GM12878 (cell line): ENCODE results near the gene DNAAF5. TPM values are rescaled to one million over a fixed set of nuclear protein-coding genes. Genes with fewer than 3 reads are reported as not detected.

Experiments
- ASH2L ChIP-seq: fragments of 300-600, 200-600 bp; sonication (generic); IDR thresholded peaks from 2 replicates; pipeline ENCODE4 v1.6.1; 2017; ENCODE audit warnings: low read depth, mild to moderate bottlenecking, borderline replicate concordance
- ATF7 ChIP-seq: fragments of 450-650 bp; IDR thresholded peaks from 2 replicates; pipeline ENCODE4 v1.6.1; 2016; ENCODE audit warnings: low read depth, mild to moderate bottlenecking
- CHD4 ChIP-seq: fragments of 200-600 bp; sonication (generic); IDR thresholded peaks from 2 replicates; pipeline ENCODE4 v1.6.1; 2016; ENCODE audit warnings: mild to moderate bottlenecking
- CREM ChIP-seq: IDR thresholded peaks from 2 replicates; pipeline ENCODE4 v1.6.1; 2014; ENCODE audit warnings: antibody characterized with exemption, low read depth
- CUX1 ChIP-seq: IDR thresholded peaks from 2 replicates; pipeline ENCODE4 v1.6.1; 2012; ENCODE audit warnings: improper control_type of control experiment, low read depth, low read length; ENCODE audit not compliant: insufficient replicate concordance
- DPF2 ChIP-seq: fragments of 450-650 bp; IDR thresholded peaks from 2 replicates; pipeline ENCODE4 v1.6.1; 2017; ENCODE audit warnings: mild to moderate bottlenecking
- FOS ChIP-seq: IDR thresholded peaks from 3 replicates; pipeline ENCODE4 v1.6.1; 2011; ENCODE audit warnings: borderline replicate concordance; ENCODE audit not compliant: insufficient read length; ENCODE audit errors: extremely low read depth
- IKZF1 ChIP-seq: fragments of 450-650 bp; conservative IDR thresholded peaks from 2 replicates; pipeline ENCODE4 v1.6.1; 2017; ENCODE audit warnings: antibody characterized with exemption, mild to moderate bottlenecking
- IKZF2 ChIP-seq, 2 experiments: fragments of 450-650 bp; IDR thresholded peaks; 2 replicates each; pipeline ENCODE4 v1.6.1; 2017; ENCODE audit warnings: mild to moderate bottlenecking in 2 of 2, moderate library complexity in 2 of 2
- IRF4 ChIP-seq: IDR thresholded peaks from 2 replicates; pipeline ENCODE4 v1.6.1; 2011; ENCODE audit warnings: low read depth, low read length
- JUNB ChIP-seq: IDR thresholded peaks from 2 replicates; pipeline ENCODE4 v1.6.1; 2016; ENCODE audit warnings: antibody characterized with exemption, mild to moderate bottlenecking
- JUND ChIP-seq: IDR thresholded peaks from 2 replicates; pipeline ENCODE4 v1.6.1; 2012; ENCODE audit warnings: low read depth, mild to moderate bottlenecking, low read length, improper control_type of control experiment, moderate library complexity
- LARP7 ChIP-seq: fragments of 450-650 bp; IDR thresholded peaks from 2 replicates; pipeline ENCODE4 v1.6.1; 2017; ENCODE audit warnings: mild to moderate bottlenecking
- MLLT1 ChIP-seq: fragments of 450-650 bp; IDR thresholded peaks from 2 replicates; pipeline ENCODE4 v1.6.1; 2016; ENCODE audit warnings: mild to moderate bottlenecking
- MXI1 ChIP-seq: fragments of 150-350 bp; IDR thresholded peaks from 2 replicates; pipeline ENCODE4 v1.6.1; 2011; ENCODE audit warnings: low read depth, mild to moderate bottlenecking, inconsistent platforms, low read length, improper control_type of control experiment
- PAX8 ChIP-seq: fragments of 450-650 bp; IDR thresholded peaks from 2 replicates; pipeline ENCODE4 v1.6.1; 2017; ENCODE audit warnings: mild to moderate bottlenecking, moderate library complexity
- PKNOX1 ChIP-seq: fragments of 450-650 bp; IDR thresholded peaks from 2 replicates; pipeline ENCODE4 v1.6.1; 2016; ENCODE audit warnings: mild to moderate bottlenecking
- ZBTB33 ChIP-seq: fragments of 450-650 bp; IDR thresholded peaks from 2 replicates; pipeline ENCODE4 v1.6.1; 2017; ENCODE audit warnings: mild to moderate bottlenecking
- ZNF622 ChIP-seq: fragments of 450-650 bp; IDR thresholded peaks from 2 replicates; pipeline ENCODE4 v1.6.1; 2017; ENCODE audit warnings: mild to moderate bottlenecking, inconsistent platforms
- polyA plus RNA-seq, 11 experiments: library from polyadenylated mRNA; depleted of rRNA in 4 of 11; unstranded in 6 of 11; stranded (reverse) in 5 of 11; fragments of >200 nt; fragmentation: Nextera tagmentation in 4 of 11; fragmentation: Illumina TruSeq in 1 of 11; extraction: Ambion mirVana in 4 of 11; extraction: Trizol in 1 of 11; gene quantifications; 1 replicate in 1 of 11; 2 replicates in 10 of 11; pipeline versions ENCODE4 v1.2.1 to v1.2.3, GENCODE V29; 2011 to 2016; ENCODE audit warnings: inconsistent platforms in 2 of 11, missing spikeins in 2 of 11, low read depth in 1 of 11
- total RNA-seq, 4 experiments: library from RNA; depleted of rRNA in 3 of 4; stranded (reverse); fragments of >200 nt in 3 of 4; fragmentation: Illumina TruSeq in 1 of 4; extraction: Trizol in 1 of 4; gene quantifications; 2 replicates each; pipeline versions ENCODE4 v1.2.1 to v1.2.3, GENCODE V29; 2013 to 2021

DNAAF5 gene
- total and polyA plus RNA-seq, 10 of the 15 experiments (the other 5 are each of a cell fraction or from before 2014, with no cell fraction given), result 1.8 to 38.3 (median 9.2) TPM

GRCh38 chr7:831596-832166 is 105.2 kb downstream of the DNAAF5 start (continued):
- TF ChIP-seq CUX1, result no peak
- TF ChIP-seq IKZF1, result peak; percentile 55; the same call in 1 of the 2 replicates
- TF ChIP-seq PKNOX1, result no peak; the same call in 1 of the 2 replicates
- TF ChIP-seq ATF7, result peak; percentile 95
- no peak for TF ChIP-seq IRF4
- peak; percentile 71 for TF ChIP-seq MLLT1
- TF ChIP-seq MXI1, result 0 out of 2 replicates have a peak, but pooled peaks have one; percentile 34
- TF ChIP-seq DPF2, result peak; percentile 88
- peak; percentile 86; the same call in 1 of the 2 replicates for TF ChIP-seq ASH2L
- TF ChIP-seq PAX8, result peak; percentile 48; the same call in 1 of the 2 replicates
- TF ChIP-seq ZNF622, result no peak
- peak; percentile 89 for TF ChIP-seq JUND
- peak; percentile 36; the same call in 1 of the 2 replicates for TF ChIP-seq CREM
- 0 out of 2 replicates have a peak, but pooled peaks have one; percentile 14 for TF ChIP-seq CHD4
- no peak for TF ChIP-seq FOS
- peak; percentile 69 to 70 for TF ChIP-seq IKZF2 (IDR thresholded peaks at IDR 0.05)
- TF ChIP-seq LARP7, result no peak
- no peak for TF ChIP-seq ZBTB33
- peak; percentile 92 for TF ChIP-seq JUNB
